Measurements from ENCODE around the gene CHST10. TPM values are rescaled to one million over a fixed set of nuclear protein-coding genes. Genes with fewer than 3 reads are reported as not detected.

CHST10 gene
- total RNA-seq, 1 experiment from 2014 or later = 24.4 TPM

- DNase-seq (ENCODE audit: low spot score) = no peak
- H3K27me3 Mint-ChIP-seq (ENCODE audit: low read depth) = no peaks in the 10 kb centered on the region
- peaks cover 84% of the 10 kb centered on the region for H3K4me1 Mint-ChIP-seq
- ChIA-PET CTCF (interaction anchor here (0.6 to 3.1 kb wide), 5 partner anchors 9 to 153 kb away, joined by 3 to 29 read pairs (median 10); no protein-coding TSS in a partner anchor), POLR2A (no interaction called here)
- H3K4me3 Mint-ChIP-seq = peak overlapping the region; percentile 47
- TF ChIP-seq TP53 (CRISPR knock-in tag; IDR thresholded peaks at IDR 0.05) = no peak
- TF ChIP-seq ZNF232 (CRISPR knock-in tag; IDR thresholded peaks at IDR 0.05) = no peak
- TF ChIP-seq, protein P1, sequence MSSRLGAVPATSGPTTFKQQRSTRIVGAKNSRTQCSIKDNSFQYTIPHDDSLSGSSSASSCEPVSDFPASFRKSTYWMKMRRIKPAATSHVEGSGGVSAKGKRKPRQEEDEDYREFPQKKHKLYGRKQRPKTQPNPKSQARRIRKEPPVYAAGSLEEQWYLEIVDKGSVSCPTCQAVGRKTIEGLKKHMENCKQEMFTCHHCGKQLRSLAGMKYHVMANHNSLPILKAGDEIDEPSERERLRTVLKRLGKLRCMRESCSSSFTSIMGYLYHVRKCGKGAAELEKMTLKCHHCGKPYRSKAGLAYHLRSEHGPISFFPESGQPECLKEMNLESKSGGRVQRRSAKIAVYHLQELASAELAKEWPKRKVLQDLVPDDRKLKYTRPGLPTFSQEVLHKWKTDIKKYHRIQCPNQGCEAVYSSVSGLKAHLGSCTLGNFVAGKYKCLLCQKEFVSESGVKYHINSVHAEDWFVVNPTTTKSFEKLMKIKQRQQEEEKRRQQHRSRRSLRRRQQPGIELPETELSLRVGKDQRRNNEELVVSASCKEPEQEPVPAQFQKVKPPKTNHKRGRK (CRISPR knock-in tag; IDR thresholded peaks at IDR 0.05; ENCODE audit: borderline replicate concordance) = no peak
- TF ChIP-seq PRRX2 (CRISPR knock-in tag; IDR thresholded peaks at IDR 0.05) = no peak
- TF ChIP-seq E2F4 (CRISPR knock-in tag; IDR thresholded peaks at IDR 0.05; ENCODE audit: borderline replicate concordance, low read depth) = no peak
- TF ChIP-seq ZNF281 (CRISPR knock-in tag; IDR thresholded peaks at IDR 0.05) = no peak
- TF ChIP-seq NFE2L1 (CRISPR knock-in tag; IDR thresholded peaks at IDR 0.05) = no peak
- H3K27ac Mint-ChIP-seq = peak overlapping the region; percentile 71
- 0 out of 2 replicates have a peak, but pooled peaks cover 2% of the 10 kb centered on the region for H3K36me3 Mint-ChIP-seq
- no peak for ATAC-seq
- H3K9me3 Mint-ChIP-seq = no peaks in the 10 kb centered on the region
Measured at GRCh38 chr2:100413571-100413970, 3.9 kb downstream of the CHST10 start.

- H3K4me1 Mint-ChIP-seq = peaks cover 85% of the 10 kb centered on the region
- CTCF ChIA-PET = interaction anchor here (0.6 to 3.1 kb wide), 6 partner anchors 10 to 152 kb away, joined by 3 to 29 read pairs (median 8); partner anchors contain the start of gene LONRF2
- H3K36me3 Mint-ChIP-seq = 0 out of 2 replicates have a peak, but pooled peaks cover 2% of the 10 kb centered on the region
- no peak for TF ChIP-seq ZNF121 (CRISPR knock-in tag; IDR thresholded peaks at IDR 0.05)
- TF ChIP-seq ZNF281 (CRISPR knock-in tag; IDR thresholded peaks at IDR 0.05) = no peak
- TF ChIP-seq CDX4 (CRISPR knock-in tag; IDR thresholded peaks at IDR 0.05; ENCODE audit: borderline replicate concordance) = no peak
- no peaks in the 10 kb centered on the region for H3K27me3 Mint-ChIP-seq (ENCODE audit: low read depth)
- peak overlapping the region; percentile 71 for H3K27ac Mint-ChIP-seq
- peak overlapping the region; percentile 47 for H3K4me3 Mint-ChIP-seq
- ATAC-seq = no peak
- H3K9me3 Mint-ChIP-seq = no peaks in the 10 kb centered on the region
- POLR2A ChIA-PET = no interaction called here
- no peak for DNase-seq (ENCODE audit: low spot score)
Measured at GRCh38 chr2:100412881-100413321, 4.6 kb downstream of the CHST10 start.

- H3K9me3 Mint-ChIP-seq = no peaks in the 10 kb centered on the region
- no peak for TF ChIP-seq GRHL2 (CRISPR knock-in tag; IDR thresholded peaks at IDR 0.05; ENCODE audit: insufficient replicate concordance, severe bottlenecking)
- TF ChIP-seq, protein P2, sequence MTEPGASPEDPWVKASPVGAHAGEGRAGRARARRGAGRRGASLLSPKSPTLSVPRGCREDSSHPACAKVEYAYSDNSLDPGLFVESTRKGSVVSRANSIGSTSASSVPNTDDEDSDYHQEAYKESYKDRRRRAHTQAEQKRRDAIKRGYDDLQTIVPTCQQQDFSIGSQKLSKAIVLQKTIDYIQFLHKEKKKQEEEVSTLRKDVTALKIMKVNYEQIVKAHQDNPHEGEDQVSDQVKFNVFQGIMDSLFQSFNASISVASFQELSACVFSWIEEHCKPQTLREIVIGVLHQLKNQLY (CRISPR knock-in tag; IDR thresholded peaks at IDR 0.05) = no peak
- no peak for TF ChIP-seq ETV6 (CRISPR knock-in tag; IDR thresholded peaks at IDR 0.05)
- no peak for TF ChIP-seq CREB1 (CRISPR knock-in tag; IDR thresholded peaks at IDR 0.05)
- no peak for TF ChIP-seq E2F4 (CRISPR knock-in tag; IDR thresholded peaks at IDR 0.05; ENCODE audit: borderline replicate concordance, low read depth)
- TF ChIP-seq, protein P3, sequence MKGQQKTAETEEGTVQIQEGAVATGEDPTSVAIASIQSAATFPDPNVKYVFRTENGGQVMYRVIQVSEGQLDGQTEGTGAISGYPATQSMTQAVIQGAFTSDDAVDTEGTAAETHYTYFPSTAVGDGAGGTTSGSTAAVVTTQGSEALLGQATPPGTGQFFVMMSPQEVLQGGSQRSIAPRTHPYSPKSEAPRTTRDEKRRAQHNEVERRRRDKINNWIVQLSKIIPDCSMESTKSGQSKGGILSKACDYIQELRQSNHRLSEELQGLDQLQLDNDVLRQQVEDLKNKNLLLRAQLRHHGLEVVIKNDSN (CRISPR knock-in tag; IDR thresholded peaks at IDR 0.05) = no peak
- no peak for TF ChIP-seq FOXP1 (CRISPR knock-in tag; IDR thresholded peaks at IDR 0.05; ENCODE audit: borderline replicate concordance)
- no peak for TF ChIP-seq ATF2 (CRISPR knock-in tag; IDR thresholded peaks at IDR 0.05; ENCODE audit: borderline replicate concordance, low read depth)
- no peak for TF ChIP-seq KAT7 (CRISPR knock-in tag; IDR thresholded peaks at IDR 0.05; ENCODE audit: borderline replicate concordance)
Measured at GRCh38 chr2:100412466-100412865, 5.0 kb downstream of the CHST10 start.

More at GRCh38 chr2:100412466-100412865, 5.0 kb downstream of the CHST10 start:
- ChIA-PET CTCF (interaction anchor here (0.8 to 3.1 kb wide), 5 partner anchors 10 to 152 kb away, joined by 3 to 29 read pairs (median 10); partner anchors contain the start of gene LONRF2), POLR2A (no interaction called here)
- Mint-ChIP-seq H3K27me3 (ENCODE audit: low read depth) (no peaks in the 10 kb centered on the region), H3K4me3 (peak overlapping the region; percentile 47), H3K27ac (peak overlapping the region; percentile 71), H3K36me3 (0 out of 2 replicates have a peak, but pooled peaks cover 2% of the 10 kb centered on the region), H3K4me1 (peaks cover 87% of the 10 kb centered on the region)
- DNase-seq (ENCODE audit: low spot score) = no peak
- no peak for ATAC-seq

All from WTC11 (cell line).